PC-3 (cell line): ENCODE results near the gene HRH3.

Experiments used
- CTCF ChIP-seq: fragments of 300-600 bp; sonication (generic); conservative IDR thresholded peaks from 2 replicates; pipeline ENCODE4 v1.5.1; 2017; ENCODE audit warnings: antibody characterized with exemption, low read depth, mild to moderate bottlenecking, low read length
- EZH2 ChIP-seq: fragments of 300-600 bp; sonication (generic); IDR thresholded peaks from one replicate; pipeline ENCODE4 v1.6.1; 2017; ENCODE audit warnings: antibody characterized with exemption, mild to moderate bottlenecking, low read length; ENCODE audit not compliant: unreplicated experiment
- EZH2phosphoT487 ChIP-seq: fragments of 300-600 bp; sonication (generic); IDR thresholded peaks from 2 replicates; pipeline ENCODE4 v1.6.1; 2018; ENCODE audit warnings: mild to moderate bottlenecking, antibody characterized with exemption, low read length, borderline replicate concordance

GRCh38 chr20:62244644-62245108 is 24.6 kb upstream of the HRH3 start:
- TF ChIP-seq CTCF (no peak), EZH2 (no peak), EZH2phosphoT487 (no peak)
